Gastrocnemius medialis (tissue), 4 donors: ENCODE results near the gene CMIP.

Experiments
- POLR2A ChIP-seq, 2 donors: fragments of 450-650 bp; IDR thresholded peaks; one replicate each; pipeline ENCODE4 v1.6.1; 2017; ENCODE audit warnings: antibody characterized with exemption in 2 of 2, mild to moderate bottlenecking in 2 of 2, moderate library complexity in 2 of 2
- TF ChIP-seq, protein P1 (sequence below), 5 experiments: fragments of 450-650 bp in 3 of 5; fragments of 200-600 bp in 2 of 5; sonication (generic) in 2 of 5; IDR thresholded peaks in 4 of 5; conservative IDR thresholded peaks in 1 of 5; 1 replicate in 4 of 5; 2 replicates in 1 of 5; pipeline ENCODE4 v1.5.1; 2016 to 2019; ENCODE audit warnings: antibody characterized with exemption in 5 of 5, mild to moderate bottlenecking in 3 of 5, moderate library complexity in 3 of 5

DNA sequence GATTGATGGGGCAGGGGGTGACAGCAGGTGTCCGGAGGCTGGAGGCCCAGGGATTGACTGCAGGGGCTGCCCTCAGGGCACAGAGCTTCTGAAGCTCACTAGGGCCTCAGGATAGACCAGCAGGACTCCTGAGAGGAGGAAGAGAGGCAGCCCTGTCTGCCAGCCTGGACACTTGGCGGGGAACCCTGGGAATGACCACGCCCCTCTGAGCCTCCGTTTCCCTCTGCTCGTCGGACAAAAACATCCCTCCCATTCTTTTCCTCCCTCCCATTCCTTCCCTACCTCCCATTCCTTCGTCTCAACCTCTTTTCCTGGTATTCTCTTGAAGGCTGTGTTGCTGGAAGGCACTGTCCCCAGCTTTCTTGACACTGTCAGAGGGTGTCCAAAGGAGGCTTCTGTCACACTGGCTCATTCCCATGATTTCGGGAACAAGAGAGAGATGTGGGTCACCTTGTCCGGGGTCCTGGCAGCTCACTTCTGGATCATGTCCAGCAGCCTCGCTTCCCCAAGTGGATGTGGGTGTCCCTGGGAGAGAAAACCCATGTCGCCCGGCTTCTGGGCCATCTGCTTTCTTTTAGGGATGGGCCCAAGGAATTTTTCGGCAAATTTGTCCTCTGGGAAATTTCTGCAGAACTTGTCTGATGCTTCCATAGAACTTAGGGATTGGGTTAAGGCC is 145.5 kb downstream of the CMIP start:
- TF ChIP-seq, protein P1, sequence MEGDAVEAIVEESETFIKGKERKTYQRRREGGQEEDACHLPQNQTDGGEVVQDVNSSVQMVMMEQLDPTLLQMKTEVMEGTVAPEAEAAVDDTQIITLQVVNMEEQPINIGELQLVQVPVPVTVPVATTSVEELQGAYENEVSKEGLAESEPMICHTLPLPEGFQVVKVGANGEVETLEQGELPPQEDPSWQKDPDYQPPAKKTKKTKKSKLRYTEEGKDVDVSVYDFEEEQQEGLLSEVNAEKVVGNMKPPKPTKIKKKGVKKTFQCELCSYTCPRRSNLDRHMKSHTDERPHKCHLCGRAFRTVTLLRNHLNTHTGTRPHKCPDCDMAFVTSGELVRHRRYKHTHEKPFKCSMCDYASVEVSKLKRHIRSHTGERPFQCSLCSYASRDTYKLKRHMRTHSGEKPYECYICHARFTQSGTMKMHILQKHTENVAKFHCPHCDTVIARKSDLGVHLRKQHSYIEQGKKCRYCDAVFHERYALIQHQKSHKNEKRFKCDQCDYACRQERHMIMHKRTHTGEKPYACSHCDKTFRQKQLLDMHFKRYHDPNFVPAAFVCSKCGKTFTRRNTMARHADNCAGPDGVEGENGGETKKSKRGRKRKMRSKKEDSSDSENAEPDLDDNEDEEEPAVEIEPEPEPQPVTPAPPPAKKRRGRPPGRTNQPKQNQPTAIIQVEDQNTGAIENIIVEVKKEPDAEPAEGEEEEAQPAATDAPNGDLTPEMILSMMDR (IDR thresholded peaks at IDR 0.05 in 4 of 5, conservative IDR thresholded peaks at IDR 0.05 in 1 of 5), result no peak
- no peak for TF ChIP-seq POLR2A (IDR thresholded peaks at IDR 0.05)
